ENCODE results near the gene WIPF3.

Gene WIPF3

GRCh38 chr7:29878081-29878688 lies 71.9 kb downstream of the WIPF3 start:
- H2AFZ ChIP-seq (ENCODE audit: insufficient read depth, low read length, poor library complexity), result no peak overlapping the region
- H2BK120ac ChIP-seq (ENCODE audit: insufficient read depth, low read length, poor library complexity), result no peak overlapping the region
- no peak overlapping the region for H4K12ac ChIP-seq (ENCODE audit: low read depth, low read length)
- no peak overlapping the region for H3K23ac ChIP-seq (ENCODE audit: low read length)
- no peak overlapping the region for H4K91ac ChIP-seq (ENCODE audit: low read depth, low read length)
- H3K4ac ChIP-seq (ENCODE audit: low read depth, low read length), result no peak overlapping the region
- no peak overlapping the region for H3K4me2 ChIP-seq (ENCODE audit: low read length)
- H3K9ac ChIP-seq (ENCODE audit: low read length), result no peak overlapping the region
- H3K79me2 ChIP-seq (ENCODE audit: control insufficient read depth, insufficient read depth, low read length, poor library complexity), result no peaks in the 10 kb centered on the region
- no peak overlapping the region for H4K8ac ChIP-seq (ENCODE audit: low read depth, low read length)
- no peak overlapping the region for H2BK5ac ChIP-seq (ENCODE audit: low read depth, low read length, poor library complexity)
- no peak overlapping the region for H3K18ac ChIP-seq (ENCODE audit: low read length)
- no peak overlapping the region for H3K27ac ChIP-seq (ENCODE audit: low read depth, low read length)
- no peaks in the 10 kb centered on the region for H3K4me1 ChIP-seq (ENCODE audit: control insufficient read depth in 1 of 2, insufficient read depth in 2 of 2, low read length in 2 of 2)
- no peak overlapping the region for H2AK5ac ChIP-seq (ENCODE audit: low read length)
- H3K36me3 ChIP-seq (ENCODE audit: control insufficient read depth in 1 of 2, insufficient read depth in 2 of 2, low read length in 2 of 2), result no peaks in the 10 kb centered on the region
- H3K4me3 ChIP-seq (ENCODE audit: low read depth, low read length), result no peak overlapping the region
- no peaks in the 10 kb centered on the region for H3K79me1 ChIP-seq (ENCODE audit: low read length)
- WGBS (ENCODE audit: extremely low coverage, insufficient coverage, insufficient read length), result no CpG with 5 or more reads among the region's 5 CpGs
- H2BK12ac ChIP-seq (ENCODE audit: low read length), result no peak overlapping the region
- DNase-seq, result peak; percentile 35 to 66
- H3K14ac ChIP-seq (ENCODE audit: low read length), result no peak overlapping the region
- H3K9me3 ChIP-seq (ENCODE audit: insufficient read depth, low read depth, low read length), result peaks cover 2% of the 10 kb centered on the region
- peaks cover under 1% of the 10 kb centered on the region for H3K27me3 ChIP-seq (ENCODE audit: insufficient read depth, low read length)

GRCh38 chr7:29879609-29880008 lies 73.3 kb downstream of the WIPF3 start:
- H2AK5ac ChIP-seq (ENCODE audit: low read length), result no peak overlapping the region
- no peak overlapping the region for H3K23ac ChIP-seq (ENCODE audit: low read length)
- no peak overlapping the region for H4K91ac ChIP-seq (ENCODE audit: low read depth, low read length)
- no peak overlapping the region for H2AFZ ChIP-seq (ENCODE audit: insufficient read depth, low read length, poor library complexity)
- no peak overlapping the region for H3K4ac ChIP-seq (ENCODE audit: low read depth, low read length)
- no peaks in the 10 kb centered on the region for H3K36me3 ChIP-seq (ENCODE audit: control insufficient read depth in 1 of 2, insufficient read depth in 2 of 2, low read length in 2 of 2)
- H3K4me1 ChIP-seq (ENCODE audit: control insufficient read depth in 1 of 2, insufficient read depth in 2 of 2, low read length in 2 of 2), result peaks cover 2 to 4% of the 10 kb centered on the region in 2 experiments
- H3K14ac ChIP-seq (ENCODE audit: low read length), result no peak overlapping the region
- no peak overlapping the region for H3K4me3 ChIP-seq (ENCODE audit: low read depth, low read length)
- H3K4me2 ChIP-seq (ENCODE audit: low read length), result no peak overlapping the region
- H3K79me1 ChIP-seq (ENCODE audit: low read length), result no peaks in the 10 kb centered on the region
- H3K79me2 ChIP-seq (ENCODE audit: control insufficient read depth, insufficient read depth, low read length, poor library complexity), result no peaks in the 10 kb centered on the region
- no peak overlapping the region for H3K27ac ChIP-seq (ENCODE audit: low read depth, low read length)
- no peak overlapping the region for H2BK5ac ChIP-seq (ENCODE audit: low read depth, low read length, poor library complexity)
- no peak overlapping the region for H4K8ac ChIP-seq (ENCODE audit: low read depth, low read length)
- peaks cover 5% of the 10 kb centered on the region for H3K27me3 ChIP-seq (ENCODE audit: insufficient read depth, low read length)
- no peak overlapping the region for H4K12ac ChIP-seq (ENCODE audit: low read depth, low read length)
- H3K9ac ChIP-seq (ENCODE audit: low read length), result no peak overlapping the region
- no peak overlapping the region for H2BK120ac ChIP-seq (ENCODE audit: insufficient read depth, low read length, poor library complexity)
- DNase-seq, result peak in 1 of 2 donors; percentile 31
- no CpG with 5 or more reads among the region's 2 CpGs for WGBS (ENCODE audit: extremely low coverage, insufficient coverage, insufficient read length)
- H3K18ac ChIP-seq (ENCODE audit: low read length), result no peak overlapping the region
- no peak overlapping the region for H2BK12ac ChIP-seq (ENCODE audit: low read length)
- H3K9me3 ChIP-seq (ENCODE audit: insufficient read depth, low read depth, low read length), result peaks cover 2% of the 10 kb centered on the region

GRCh38 chr7:29881724-29882123 lies 75.4 kb downstream of the WIPF3 start:
- H3K18ac ChIP-seq (ENCODE audit: low read length), result no peak overlapping the region
- no peak overlapping the region for H4K8ac ChIP-seq (ENCODE audit: low read depth, low read length)
- H3K9ac ChIP-seq (ENCODE audit: low read length), result no peak overlapping the region
- H3K4me2 ChIP-seq (ENCODE audit: low read length), result no peak overlapping the region
- no peak for DNase-seq
- H2BK5ac ChIP-seq (ENCODE audit: low read depth, low read length, poor library complexity), result no peak overlapping the region
- H2AK5ac ChIP-seq (ENCODE audit: low read length), result no peak overlapping the region
- H2AFZ ChIP-seq (ENCODE audit: insufficient read depth, low read length, poor library complexity), result no peak overlapping the region
- H3K27me3 ChIP-seq (ENCODE audit: insufficient read depth, low read length), result peaks cover 5% of the 10 kb centered on the region
- no CpG with 5 or more reads among the region's 7 CpGs for WGBS (ENCODE audit: extremely low coverage, insufficient coverage, insufficient read length)
- H4K12ac ChIP-seq (ENCODE audit: low read depth, low read length), result no peak overlapping the region
- peaks cover 2% of the 10 kb centered on the region for H3K9me3 ChIP-seq (ENCODE audit: insufficient read depth, low read depth, low read length)
- no peak overlapping the region for H4K91ac ChIP-seq (ENCODE audit: low read depth, low read length)
- no peaks in the 10 kb centered on the region for H3K36me3 ChIP-seq (ENCODE audit: control insufficient read depth in 1 of 2, insufficient read depth in 2 of 2, low read length in 2 of 2)
- no peak overlapping the region for H2BK120ac ChIP-seq (ENCODE audit: insufficient read depth, low read length, poor library complexity)
- H3K4me3 ChIP-seq (ENCODE audit: low read depth, low read length), result no peak overlapping the region
- no peak overlapping the region for H3K4ac ChIP-seq (ENCODE audit: low read depth, low read length)
- no peaks in the 10 kb centered on the region for H3K79me2 ChIP-seq (ENCODE audit: control insufficient read depth, insufficient read depth, low read length, poor library complexity)
- no peak overlapping the region for H3K27ac ChIP-seq (ENCODE audit: low read depth, low read length)
- H3K14ac ChIP-seq (ENCODE audit: low read length), result no peak overlapping the region
- peaks cover 2 to 4% of the 10 kb centered on the region in 2 experiments for H3K4me1 ChIP-seq (ENCODE audit: control insufficient read depth in 1 of 2, insufficient read depth in 2 of 2, low read length in 2 of 2)
- no peak overlapping the region for H2BK12ac ChIP-seq (ENCODE audit: low read length)
- no peaks in the 10 kb centered on the region for H3K79me1 ChIP-seq (ENCODE audit: low read length)
- no peak overlapping the region for H3K23ac ChIP-seq (ENCODE audit: low read length)

GRCh38 chr7:29882481-29882880 lies 76.2 kb downstream of the WIPF3 start:
- Histone ChIP-seq H3K36me3 (ENCODE audit: control insufficient read depth in 1 of 2, insufficient read depth in 2 of 2, low read length in 2 of 2) (no peaks in the 10 kb centered on the region), H2AFZ (ENCODE audit: insufficient read depth, low read length, poor library complexity) (no peak overlapping the region), H2BK120ac (ENCODE audit: insufficient read depth, low read length, poor library complexity) (no peak overlapping the region), H3K18ac (ENCODE audit: low read length) (no peak overlapping the region), H2BK12ac (ENCODE audit: low read length) (no peak overlapping the region), H4K12ac (ENCODE audit: low read depth, low read length) (no peak overlapping the region), H2BK5ac (ENCODE audit: low read depth, low read length, poor library complexity) (no peak overlapping the region), H3K4me1 (ENCODE audit: control insufficient read depth in 1 of 2, insufficient read depth in 2 of 2, low read length in 2 of 2) (peaks cover 2 to 4% of the 10 kb centered on the region in 2 experiments), H3K4me2 (ENCODE audit: low read length) (no peak overlapping the region), H3K79me1 (ENCODE audit: low read length) (no peaks in the 10 kb centered on the region), H4K8ac (ENCODE audit: low read depth, low read length) (no peak overlapping the region), H4K91ac (ENCODE audit: low read depth, low read length) (no peak overlapping the region), H3K4me3 (ENCODE audit: low read depth, low read length) (no peak overlapping the region), H2AK5ac (ENCODE audit: low read length) (no peak overlapping the region), H3K4ac (ENCODE audit: low read depth, low read length) (no peak overlapping the region), H3K14ac (ENCODE audit: low read length) (no peak overlapping the region), H3K27me3 (ENCODE audit: insufficient read depth, low read length) (peaks cover 5% of the 10 kb centered on the region), H3K79me2 (ENCODE audit: control insufficient read depth, insufficient read depth, low read length, poor library complexity) (no peaks in the 10 kb centered on the region), H3K23ac (ENCODE audit: low read length) (no peak overlapping the region), H3K9me3 (ENCODE audit: insufficient read depth, low read depth, low read length) (peaks cover 2% of the 10 kb centered on the region), H3K27ac (ENCODE audit: low read depth, low read length) (no peak overlapping the region), H3K9ac (ENCODE audit: low read length) (no peak overlapping the region)
- WGBS (ENCODE audit: extremely low coverage, insufficient coverage, insufficient read length), result no CpG with 5 or more reads among the region's 1 CpG
- peak in 1 of 2 donors; percentile 6 for DNase-seq
